A549 (cell line): ENCODE data around the gene C20orf141.

Experiments
- EP300 ChIP-seq, 2 experiments: fragments of >200 bp; sonication (Bioruptor Twin); formaldehyde crosslinking; IDR thresholded peaks; 2 replicates in 1 of 2; 3 replicates in 1 of 2; pipeline ENCODE4 v1.6.1; 2016 to 2017
- TF ChIP-seq, protein P1 (sequence below): fragments of >200 bp; sonication (Bioruptor Twin); formaldehyde crosslinking; IDR thresholded peaks from 3 replicates; pipeline ENCODE4 v1.5.1; 2016
- TF ChIP-seq, protein P2 (sequence below): IDR thresholded peaks from 2 replicates; pipeline ENCODE4 v1.6.1; 2012; ENCODE audit warnings: low read depth, borderline replicate concordance

DNA sequence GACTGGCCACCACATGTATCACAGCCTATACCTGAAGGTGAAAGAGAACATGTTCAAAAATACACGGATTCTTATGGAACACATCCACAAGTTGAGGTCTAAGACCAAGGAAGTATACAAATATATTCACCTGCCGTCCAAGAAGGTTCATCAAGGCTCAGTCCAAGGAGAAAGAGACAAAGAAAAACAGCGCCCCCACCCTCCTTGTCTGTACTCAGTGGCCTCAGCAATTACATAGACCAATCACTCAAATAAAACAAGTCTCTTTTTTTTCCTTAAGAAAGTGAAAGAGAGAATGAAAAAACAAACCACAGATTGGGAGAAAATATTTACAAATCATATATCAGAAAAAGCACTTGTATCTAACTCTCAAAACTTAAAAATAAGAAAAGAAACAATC lies 33.8 kb upstream of the C20orf141 start:
- TF ChIP-seq, protein P1, sequence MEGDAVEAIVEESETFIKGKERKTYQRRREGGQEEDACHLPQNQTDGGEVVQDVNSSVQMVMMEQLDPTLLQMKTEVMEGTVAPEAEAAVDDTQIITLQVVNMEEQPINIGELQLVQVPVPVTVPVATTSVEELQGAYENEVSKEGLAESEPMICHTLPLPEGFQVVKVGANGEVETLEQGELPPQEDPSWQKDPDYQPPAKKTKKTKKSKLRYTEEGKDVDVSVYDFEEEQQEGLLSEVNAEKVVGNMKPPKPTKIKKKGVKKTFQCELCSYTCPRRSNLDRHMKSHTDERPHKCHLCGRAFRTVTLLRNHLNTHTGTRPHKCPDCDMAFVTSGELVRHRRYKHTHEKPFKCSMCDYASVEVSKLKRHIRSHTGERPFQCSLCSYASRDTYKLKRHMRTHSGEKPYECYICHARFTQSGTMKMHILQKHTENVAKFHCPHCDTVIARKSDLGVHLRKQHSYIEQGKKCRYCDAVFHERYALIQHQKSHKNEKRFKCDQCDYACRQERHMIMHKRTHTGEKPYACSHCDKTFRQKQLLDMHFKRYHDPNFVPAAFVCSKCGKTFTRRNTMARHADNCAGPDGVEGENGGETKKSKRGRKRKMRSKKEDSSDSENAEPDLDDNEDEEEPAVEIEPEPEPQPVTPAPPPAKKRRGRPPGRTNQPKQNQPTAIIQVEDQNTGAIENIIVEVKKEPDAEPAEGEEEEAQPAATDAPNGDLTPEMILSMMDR = peak; percentile 33; the same call in 2 of the 3 replicates
- TF ChIP-seq EP300 (IDR thresholded peaks at IDR 0.05) = no peak
- TF ChIP-seq, protein P2, sequence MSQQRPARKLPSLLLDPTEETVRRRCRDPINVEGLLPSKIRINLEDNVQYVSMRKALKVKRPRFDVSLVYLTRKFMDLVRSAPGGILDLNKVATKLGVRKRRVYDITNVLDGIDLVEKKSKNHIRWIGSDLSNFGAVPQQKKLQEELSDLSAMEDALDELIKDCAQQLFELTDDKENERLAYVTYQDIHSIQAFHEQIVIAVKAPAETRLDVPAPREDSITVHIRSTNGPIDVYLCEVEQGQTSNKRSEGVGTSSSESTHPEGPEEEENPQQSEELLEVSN = no peak
